GM18520 (cell line): ENCODE results near the gene CCDC57.

ENCODE experiments used
- ATAC-seq: cut with Tn5 transposase; IDR thresholded peaks from one replicate; pipeline ENCODE4 v1.9.1; 2021; ENCODE audit not compliant: unreplicated experiment

CCDC57 gene

DNA sequence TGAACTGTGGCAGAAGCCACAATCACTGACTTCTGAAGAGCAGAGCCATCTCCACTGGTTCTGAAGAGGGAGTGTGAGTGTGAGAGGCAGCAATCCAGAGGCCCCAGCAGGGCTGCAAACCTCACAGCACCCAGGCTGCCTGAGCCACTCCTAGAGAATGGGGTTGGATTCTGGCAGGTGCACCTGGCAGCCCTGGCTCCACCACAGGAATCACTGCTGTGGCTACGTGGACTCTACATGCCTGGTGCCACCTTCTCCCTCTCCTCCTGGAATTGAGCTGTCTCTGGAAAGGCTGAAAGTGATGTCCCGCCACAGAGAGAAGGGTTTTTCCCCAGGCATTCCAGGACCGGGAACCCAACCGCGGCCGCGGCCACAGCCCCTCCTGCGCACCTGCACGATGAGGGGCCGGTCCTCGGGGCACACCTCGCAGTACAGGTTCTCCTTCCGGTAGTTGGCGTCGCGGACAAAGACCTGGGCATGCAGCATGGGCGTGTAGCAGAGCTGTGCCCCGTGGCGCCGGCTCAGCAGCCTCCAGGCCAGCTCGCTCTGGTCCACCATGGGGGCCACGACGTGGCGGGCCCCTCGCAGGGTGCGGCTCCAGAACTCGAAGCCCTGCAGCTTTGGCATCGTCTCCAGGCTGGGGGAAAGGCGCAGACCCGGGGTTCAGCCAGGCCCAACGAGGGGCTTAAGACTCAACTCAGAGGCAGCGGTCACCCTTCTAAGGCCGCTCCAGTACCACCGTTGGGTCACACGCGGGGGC lies 148.0 kb downstream of the CCDC57 start:
- ATAC-seq = no peak

DNA sequence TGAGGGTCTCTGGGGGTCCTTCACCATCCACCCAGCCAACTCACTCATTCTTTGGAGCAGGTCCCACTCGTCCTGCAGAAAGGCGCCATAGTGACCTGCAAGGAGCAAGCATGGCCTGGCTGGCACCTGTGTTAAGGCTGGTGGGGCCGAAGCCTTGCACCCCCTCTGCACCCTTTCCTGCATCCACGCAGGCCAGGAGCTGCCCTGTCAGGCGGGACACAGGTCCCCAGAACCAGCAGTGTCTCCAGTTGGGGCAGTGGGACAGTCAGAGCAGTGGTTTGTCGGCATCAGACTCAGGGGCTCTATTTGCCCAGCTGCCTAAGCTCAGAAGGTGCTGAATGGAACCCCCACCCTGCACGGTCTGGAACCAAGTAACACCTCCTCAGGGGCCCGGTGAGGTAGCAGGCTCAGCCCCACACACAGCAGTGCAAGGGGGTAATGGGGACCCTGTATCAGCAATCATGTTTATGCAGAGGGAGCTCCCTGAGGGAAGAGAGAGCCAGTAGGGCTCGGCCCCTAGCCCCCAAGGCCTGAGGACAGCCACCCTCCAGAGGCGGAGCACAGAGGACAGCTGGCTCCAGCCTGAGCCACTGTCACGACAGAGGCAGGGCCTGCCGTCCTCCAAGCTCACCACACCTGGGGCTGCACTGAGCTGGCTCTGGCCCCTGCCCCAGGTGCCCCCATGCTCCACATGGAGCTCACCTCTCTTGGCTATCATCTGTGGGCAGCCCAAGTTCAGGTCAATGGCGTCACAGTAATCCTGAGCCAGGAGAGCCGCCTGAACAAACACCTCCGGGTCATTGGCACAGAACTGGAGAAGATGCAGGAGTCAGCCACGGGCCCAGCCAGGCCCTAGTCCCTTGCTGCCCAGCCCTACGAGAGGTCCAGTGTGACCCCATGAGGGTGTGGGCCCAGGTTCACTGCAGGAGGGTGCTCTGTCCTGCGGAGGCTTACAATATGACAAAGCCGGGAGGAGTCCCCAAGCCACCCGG lies 148.9 kb downstream of the CCDC57 start:
- no peak for ATAC-seq

DNA sequence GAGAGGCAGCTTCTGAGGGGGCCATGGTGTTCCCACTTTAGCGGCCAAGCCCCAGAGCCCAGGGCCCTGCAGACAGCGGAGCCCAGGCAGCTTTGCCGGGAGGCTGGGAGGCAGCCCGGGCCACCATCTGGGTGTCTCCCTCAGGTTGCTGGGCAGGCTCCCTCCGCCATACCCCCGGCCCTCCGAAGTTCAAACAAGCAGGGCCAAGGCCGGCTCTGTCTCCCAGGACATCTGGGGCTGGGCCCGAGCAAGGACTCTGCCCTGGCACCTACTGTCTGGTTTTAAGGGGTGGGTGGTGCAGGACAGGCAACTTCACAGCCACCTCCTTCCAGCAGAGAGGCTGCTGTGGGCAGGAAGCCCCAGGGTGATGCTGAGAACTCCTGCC lies 149.7 kb downstream of the CCDC57 start:
- ATAC-seq = no peak

DNA sequence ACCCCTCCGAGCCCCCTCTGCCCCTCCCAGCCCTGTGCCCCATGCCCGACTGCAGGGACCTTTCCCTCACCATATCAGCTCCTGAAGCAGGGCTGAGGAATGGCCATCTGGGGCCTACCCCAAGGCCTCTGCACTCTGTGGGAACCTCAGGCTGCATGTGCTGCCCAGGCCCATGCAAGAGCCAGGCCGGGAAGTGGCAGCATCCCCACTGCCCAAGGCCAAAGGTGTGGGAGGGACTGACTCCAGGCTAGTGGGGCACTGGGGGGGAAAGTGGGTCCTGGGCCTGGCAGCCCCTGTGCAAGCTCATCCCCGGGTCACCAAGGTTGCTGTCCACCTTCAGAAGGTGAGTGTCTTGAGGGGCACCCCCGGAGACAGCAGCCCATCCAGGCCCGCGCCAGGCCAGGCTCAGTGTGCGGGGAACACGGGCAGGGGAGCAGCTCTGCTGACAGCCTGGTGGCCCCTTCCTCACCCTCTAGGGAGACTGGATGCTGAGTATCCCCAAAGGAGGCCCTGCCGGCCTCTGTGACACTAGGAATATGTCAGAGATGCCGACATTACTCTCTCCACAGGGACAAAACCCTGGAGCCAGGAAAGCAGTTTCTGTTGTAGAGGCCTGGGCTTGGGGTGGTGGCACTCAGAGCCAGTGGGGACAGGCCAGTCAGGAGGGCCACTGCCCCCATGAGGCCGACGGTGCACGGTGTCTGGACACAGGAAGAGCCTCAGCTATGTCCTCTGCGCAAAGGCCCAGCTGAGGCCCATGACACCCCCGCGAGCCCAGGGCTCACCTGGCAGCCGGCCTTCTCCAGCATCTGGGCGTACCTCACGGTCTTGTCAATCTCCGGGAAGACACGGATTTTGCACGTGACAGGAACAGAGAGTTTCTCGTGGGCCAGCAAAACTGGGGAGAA lies 150.3 kb downstream of the CCDC57 start:
- no peak for ATAC-seq

DNA sequence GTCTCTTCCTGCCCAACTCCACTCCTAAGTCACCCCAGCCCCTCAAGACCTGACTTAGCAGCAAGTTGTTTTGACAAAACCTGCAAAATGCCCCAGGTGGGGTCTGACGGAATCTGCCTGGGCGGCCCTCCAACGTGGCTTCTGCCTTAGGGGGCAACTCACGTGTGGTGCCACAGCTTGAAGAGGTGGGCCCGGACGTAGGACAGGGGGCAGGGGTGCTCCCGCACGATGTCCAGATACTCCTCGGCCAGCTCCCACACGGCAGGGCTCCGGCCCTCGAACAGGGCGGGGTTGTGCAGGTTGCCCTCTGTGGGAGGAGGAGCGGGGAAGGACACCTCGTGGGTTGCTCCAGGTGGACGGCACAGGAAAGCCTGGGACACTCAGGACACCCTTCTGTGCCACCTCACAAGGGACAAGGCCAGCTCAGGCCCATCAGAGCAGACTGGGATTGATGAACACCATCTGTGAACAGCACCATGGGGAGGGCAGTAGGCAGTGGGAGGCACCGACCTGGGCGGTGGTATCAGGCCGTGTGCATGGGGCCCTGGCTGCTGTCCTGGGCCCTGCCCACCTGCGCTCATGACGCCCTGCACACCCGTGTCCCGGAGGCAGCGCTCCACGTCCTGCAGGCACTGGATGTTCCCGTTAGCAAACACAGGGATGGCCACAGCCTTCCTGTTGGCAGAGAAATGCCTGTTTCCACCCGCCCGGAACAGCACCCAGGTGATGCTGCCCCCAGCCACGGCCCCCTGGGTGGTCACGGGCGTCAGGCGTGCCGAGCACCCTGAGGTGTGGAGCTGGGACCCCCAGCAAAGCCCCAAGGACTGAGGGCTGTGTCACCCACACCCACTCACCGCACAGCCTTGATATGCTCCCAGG lies 151.4 kb downstream of the CCDC57 start:
- no peak for ATAC-seq

DNA sequence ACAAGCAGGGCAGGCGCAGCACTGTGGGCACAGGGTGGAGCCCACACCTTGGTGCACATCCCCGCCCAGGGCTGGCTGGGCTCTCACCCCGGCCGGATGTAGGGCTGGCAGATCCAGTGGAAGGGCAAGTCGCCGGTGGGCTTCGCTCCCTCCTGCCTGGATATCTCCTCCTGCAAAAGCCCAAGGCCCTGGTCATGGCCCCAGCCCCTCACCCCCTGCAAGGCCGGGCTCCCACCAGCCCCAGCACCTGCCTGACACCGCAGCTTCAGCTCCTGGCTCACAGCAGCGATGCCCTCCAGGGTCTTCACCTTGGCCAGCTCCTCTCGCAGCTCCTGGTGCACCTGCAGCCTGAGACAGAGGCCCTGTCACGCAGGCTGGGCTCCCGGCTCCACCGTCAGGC lies 152.0 kb downstream of the CCDC57 start:
- no peak for ATAC-seq

DNA sequence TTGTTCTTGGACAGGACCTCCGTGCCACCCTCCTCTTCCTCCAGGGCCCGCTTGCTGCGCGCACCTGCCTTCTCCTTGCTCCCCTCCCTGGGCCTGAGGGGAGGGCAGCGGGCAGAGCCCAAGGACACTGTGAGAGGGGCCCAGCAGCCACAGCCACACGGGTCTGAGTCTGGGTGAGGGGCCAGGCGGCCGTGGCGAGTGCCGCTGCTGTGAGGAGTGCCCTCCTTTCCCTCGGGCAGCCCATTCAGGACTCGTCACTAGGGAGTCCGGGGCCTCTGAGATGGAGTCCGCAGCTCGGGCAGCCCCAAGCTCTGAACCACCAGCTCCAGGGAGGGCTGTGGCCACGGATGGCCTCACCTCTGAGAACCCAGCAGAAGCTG lies 152.7 kb downstream of the CCDC57 start:
- no peak for ATAC-seq

DNA sequence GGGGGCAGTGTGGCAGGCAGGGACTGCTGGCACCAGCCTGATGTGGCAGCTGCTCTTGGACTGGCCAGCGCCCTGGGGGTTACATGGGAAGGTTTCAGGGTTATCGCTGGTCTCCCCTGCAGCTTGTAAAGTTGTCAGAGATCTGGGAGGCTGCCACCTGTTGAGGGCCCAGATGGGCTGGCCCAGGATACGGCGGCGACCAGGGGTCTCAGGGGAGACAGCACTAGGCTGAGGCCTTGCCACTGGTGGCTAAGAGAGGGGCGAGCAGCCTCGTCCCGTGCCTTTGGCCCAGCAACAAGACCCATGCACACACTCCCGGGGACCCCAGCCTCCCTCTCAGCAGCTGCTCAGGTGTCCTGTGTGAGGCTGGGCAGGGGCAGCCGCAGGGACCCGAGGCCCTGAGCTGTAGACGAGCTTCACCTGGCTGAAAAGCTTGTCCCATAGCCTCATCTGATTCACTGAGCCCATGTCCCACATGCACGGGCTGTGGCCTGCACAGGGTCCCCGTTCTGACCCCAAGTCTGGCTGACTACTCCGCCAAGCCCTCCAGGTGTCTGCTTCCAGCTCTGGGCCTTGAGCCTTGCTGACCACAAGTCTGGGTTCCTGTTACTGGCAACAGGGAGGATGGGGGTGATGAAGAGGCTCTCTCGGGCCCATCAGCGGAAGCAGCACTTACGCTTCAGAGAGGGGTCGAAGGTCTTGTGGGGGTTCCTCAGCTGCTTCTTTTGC lies 153.2 kb downstream of the CCDC57 start:
- ATAC-seq = no peak

DNA sequence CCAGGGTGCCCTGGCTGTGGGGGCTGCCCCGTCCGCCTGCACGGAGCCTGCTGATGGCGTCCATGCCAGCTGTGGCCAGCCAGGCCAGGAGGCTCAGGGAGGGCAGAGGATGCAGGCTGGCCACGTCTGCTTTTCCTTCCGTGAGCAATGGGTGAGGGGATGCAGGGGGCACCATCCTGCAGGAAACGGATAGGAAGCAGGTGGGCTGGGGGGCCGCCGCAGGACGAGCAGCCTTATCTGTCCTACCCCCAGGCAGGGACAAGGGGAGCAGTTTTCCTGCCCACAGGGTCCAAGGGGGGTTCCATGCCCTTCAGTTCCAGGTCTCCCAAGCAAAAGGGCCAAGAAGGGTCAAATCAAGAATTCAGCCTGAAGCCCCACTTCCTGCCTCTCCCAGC lies 153.8 kb downstream of the CCDC57 start:
- no peak for ATAC-seq

DNA sequence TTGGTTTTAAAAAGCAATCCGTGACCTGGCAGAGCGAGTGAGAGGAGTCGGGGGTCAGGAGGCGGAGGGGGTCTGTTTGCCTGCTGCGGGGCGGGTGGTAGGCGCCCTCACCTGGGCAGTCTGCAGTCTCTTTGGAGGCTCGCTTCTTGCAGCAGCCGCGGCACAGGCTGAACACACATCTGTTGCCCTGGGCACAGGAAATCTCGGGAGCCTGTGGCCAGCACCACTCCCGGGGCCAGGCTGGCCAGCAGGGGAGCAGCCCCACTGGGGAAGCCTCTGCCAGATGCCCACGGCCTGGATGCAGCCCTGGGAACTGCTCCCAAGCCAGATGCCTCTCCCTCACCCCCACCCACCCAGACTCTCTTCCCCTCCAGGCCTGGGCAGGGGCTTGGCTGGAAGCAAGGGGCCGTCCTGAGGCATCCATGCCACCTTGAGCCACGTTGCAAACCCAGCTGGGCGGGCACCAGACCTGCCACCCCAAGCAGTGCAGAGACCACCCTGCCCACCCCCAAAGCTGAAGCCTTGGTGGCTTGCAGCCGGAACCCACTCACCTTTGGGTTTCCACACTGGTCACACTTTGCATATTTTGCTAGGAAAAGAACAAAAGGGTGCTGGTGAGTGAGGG lies 154.3 kb downstream of the CCDC57 start:
- no peak for ATAC-seq

DNA sequence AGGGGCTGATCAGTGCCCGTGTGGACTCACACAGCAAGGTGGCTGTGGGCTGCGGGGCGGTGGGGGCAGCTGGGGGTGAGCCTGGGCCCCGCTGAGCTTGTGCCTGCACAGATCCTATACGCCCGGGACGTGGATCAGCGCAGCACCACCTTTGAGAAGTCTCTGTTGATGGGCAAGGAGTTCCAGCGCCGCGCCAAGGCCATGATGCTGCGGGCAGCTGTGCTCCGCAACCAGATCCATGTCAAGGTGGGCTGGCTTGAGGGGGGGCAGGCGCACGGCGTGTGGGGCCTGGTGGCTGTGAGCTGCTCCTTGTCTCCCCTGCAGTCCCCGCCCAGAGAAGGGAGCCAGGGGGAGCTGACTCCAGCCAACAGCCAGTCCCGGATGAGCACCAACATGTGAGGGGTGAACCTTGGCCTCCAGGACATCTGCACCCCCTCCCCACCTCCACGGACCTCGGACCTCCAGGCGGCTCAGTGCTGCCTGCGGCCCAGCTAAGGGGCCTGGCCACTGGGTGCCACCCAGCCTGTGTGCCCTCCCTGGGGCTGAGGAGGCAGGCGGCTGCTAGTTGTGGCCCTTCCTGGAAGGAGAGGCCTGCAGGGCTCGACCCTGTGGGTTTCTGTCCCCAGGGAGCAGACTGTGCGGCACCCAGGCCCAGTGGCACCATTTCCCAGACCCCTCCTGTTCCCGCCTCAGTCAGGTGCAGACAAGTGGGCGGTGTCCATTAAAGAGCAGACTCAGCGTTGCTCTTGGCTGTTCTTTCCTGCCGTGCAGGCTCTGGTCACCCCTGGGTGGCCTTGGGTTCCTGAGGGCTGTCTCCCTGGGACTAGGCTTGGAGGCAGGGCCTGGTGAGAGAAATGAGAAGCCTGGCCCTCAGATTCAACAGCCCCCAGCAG lies 155.7 kb downstream of the CCDC57 start:
- ATAC-seq = no peak

DNA sequence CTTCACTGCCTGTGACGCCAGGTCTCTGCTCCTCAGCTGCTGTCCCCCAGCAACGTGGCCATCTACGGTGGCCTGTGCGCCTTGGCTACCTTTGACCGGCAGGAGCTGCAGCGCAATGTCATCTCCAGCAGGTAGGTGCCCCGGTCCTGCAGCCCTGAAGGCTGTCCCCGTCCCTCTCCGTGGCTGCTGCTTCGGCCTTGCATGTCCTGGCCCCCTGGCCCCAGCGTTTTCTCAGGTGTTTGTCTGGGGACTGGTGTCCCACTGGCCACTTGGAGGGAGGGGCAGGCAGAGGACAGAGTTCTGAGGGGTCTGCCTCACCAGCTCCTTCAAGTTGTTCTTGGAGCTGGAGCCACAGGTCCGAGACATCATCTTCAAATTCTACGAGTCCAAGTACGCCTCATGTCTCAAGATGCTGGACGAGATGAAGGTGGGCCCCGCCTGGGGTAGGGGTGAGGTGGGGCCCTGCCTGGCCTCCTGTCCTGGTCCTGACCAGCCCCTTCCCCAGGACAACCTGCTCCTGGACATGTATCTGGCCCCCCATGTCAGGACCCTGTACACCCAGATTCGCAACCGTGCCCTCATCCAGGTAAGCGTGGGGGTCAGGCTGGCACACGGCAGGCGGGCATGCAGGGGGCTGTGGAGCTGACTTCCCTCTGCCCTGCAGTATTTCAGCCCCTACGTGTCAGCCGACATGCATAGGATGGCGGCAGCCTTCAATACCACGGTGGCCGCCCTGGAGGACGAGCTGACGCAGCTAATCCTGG lies 156.5 kb downstream of the CCDC57 start:
- no peak for ATAC-seq

DNA sequence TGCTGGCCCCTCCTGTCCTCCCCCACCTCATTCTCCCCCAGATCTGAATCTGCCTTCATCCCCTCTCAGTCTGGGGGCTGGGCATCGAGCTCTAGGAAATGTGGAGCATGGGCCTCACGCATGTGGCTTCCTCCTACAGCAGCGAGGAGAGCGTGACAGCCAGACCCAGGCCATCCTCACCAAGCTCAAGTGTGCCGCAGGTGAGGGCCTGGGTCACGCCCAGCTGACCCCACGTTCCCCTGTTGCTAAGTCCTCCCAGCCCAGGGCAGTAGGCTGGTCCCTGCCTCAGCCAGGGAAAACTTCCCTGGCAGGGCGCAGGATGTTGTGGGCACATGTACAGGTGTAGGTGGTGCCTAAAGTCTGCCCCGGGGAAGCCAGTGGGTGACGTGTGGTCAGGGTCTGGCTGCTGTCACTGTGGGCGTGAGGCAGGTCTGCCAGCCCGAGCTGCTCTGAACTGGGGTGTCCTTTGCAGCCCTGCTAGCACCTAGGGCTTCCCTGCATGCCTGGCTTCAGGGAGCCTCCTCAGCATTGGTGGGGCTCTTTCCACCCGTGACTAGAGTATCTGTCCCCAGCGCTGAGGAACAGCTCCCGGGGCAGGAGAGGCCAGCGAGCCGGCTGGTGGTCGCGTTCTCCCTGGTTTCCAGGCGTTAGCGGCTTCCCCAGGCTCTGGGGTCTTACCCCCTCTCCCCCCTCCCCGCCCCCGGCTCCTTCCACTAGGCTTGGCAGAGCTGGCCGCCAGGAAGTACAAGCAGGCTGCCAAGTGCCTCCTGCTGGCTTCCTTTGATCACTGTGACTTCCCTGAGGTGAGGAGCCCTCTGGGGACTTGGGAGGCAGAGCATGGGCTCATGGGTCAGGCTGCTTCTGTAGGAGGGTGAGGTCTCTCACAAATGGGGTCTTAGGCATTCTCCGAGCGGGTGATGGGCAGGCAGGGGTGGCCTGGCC lies 157.3 kb downstream of the CCDC57 start:
- no peak for ATAC-seq

DNA sequence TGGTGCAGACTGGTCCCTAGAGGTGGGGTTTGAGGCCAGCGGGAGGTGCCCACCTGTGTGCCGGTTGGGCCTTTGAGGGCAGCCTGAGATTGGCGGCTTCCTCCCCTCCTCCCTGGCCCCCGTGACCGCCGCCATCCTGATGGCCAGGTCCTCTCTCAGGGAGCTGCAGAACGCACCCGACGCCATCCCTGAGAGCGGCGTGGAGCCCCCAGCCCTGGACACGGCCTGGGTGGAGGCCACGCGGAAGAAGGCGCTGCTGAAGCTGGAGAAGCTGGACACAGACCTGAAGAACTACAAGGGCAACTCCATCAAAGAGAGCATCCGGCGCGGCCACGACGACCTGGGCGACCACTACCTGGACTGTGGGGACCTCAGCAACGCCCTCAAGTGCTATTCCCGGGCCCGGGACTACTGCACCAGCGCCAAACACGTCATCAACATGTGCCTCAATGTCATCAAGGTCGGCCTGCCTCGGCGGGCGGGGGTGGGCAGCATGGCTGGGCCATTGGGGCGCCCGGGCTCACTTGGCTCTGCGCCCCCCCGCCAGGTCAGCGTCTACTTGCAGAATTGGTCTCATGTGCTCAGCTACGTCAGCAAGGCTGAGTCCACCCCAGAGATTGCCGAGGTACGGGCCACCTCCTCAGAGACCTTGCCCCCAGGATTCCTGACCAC lies 158.2 kb downstream of the CCDC57 start:
- ATAC-seq = no peak

DNA sequence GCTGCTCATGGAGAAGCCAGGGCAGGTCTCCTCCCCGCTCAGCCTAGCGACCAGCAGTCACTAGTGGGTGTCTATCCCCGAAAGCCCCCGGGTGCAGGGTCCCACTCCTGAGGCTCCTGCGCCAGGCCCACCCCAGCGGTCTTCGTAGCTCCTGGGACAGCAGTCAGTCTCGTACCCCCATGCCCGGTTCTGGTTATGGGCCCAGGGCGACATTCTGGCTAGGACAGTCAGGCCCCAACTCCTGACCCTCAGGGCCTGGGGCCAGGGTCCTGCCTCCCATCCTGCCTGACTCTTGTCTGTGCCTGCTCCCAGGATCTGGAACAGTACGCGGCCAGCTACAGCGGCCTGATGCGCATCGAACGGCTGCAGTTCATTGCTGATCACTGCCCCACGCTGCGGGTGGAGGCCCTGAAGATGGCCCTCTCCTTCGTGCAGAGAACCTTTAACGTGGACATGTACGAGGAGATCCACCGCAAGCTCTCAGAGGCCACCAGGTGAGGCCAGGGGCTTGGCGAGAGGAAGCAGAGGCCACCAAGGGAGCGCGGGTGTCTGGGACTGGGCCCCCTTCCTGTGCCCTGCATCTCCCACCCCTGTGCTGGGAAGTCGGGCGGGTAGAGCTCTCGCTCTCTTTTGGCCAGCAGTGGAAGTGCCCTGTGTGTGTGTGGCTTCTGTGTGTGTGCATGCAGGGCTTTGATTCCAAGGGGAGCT lies 158.9 kb downstream of the CCDC57 start:
- ATAC-seq = no peak
